Adrenal gland (tissue), 12 donors: ENCODE results near the gene PORCN. TPM values are rescaled to one million over a fixed set of nuclear protein-coding genes. Genes with fewer than 3 reads are reported as not detected.
A peak's percentile ranks its signal among the peaks of the same experiment; 100 is the strongest.
"Not testable (repeated sequence)": the region's sequence is repeated elsewhere in the genome, so short reads cannot be mapped to it uniquely, and the experiment has no call there.

ENCODE experiments used
- DNase-seq, 7 donors: peaks; one replicate each; pipeline ENCODE4 v3.0.0-alpha.2; 2019 to 2020
- H3K27ac ChIP-seq, 5 donors: fragments of 200-600 bp; sonication (generic) in 4 of 5; 1 replicate in 3 of 5; 2 replicates in 2 of 5; pipeline versions ENCODE4 v1.5.1 to v1.8.0; 2016 to 2020; ENCODE audit warnings: mild to moderate bottlenecking in 1 of 5
- H3K27me3 ChIP-seq: fragments of 200-600 bp; 2 replicates; pipeline ENCODE4 v1.8.0; 2021
- H3K36me3 ChIP-seq, 2 donors: fragments of 200-600 bp; replicated peaks in 1 of 2; 1 replicate in 1 of 2; 2 replicates in 1 of 2; pipeline versions ENCODE4 v1.5.1 to v1.8.0; 2018 to 2022
- H3K4me1 ChIP-seq, 2 donors: fragments of 200-600 bp; replicated peaks in 1 of 2; 1 replicate in 1 of 2; 2 replicates in 1 of 2; pipeline versions ENCODE4 v1.5.1 to v1.8.0; 2018 to 2021
- H3K4me3 ChIP-seq, 4 donors: fragments of 200-600 bp; sonication (generic) in 3 of 4; one replicate each; pipeline ENCODE4 v1.5.1; 2016 to 2018
- H3K9me3 ChIP-seq, 3 donors: fragments of 200-600 bp; sonication (generic) in 1 of 3; replicated peaks in 1 of 3; 1 replicate in 2 of 3; 2 replicates in 1 of 3; pipeline versions ENCODE4 v1.5.1 to v1.8.0; 2016 to 2021
- POLR2A ChIP-seq, 2 donors: fragments of 450-650 bp; IDR thresholded peaks; one replicate each; pipeline ENCODE4 v1.6.1; 2017; ENCODE audit warnings: antibody characterized with exemption in 2 of 2, mild to moderate bottlenecking in 2 of 2, moderate library complexity in 1 of 2
- WGBS, 4 donors: extraction: QIAGEN DNeasy Blood & Tissue Kit in 2 of 4; methylation state at CpG; one replicate each; pipeline versions ENCODE4 v1.1.5 to v1.1.7; 2013 to 2017; 5-methylcytosine and 5-hydroxymethylcytosine counted together
- intact Hi-C, 2 donors: fragments of 100-400 bp; cut with DNase I; formaldehyde crosslinking; loops; one replicate each; pipeline versions ENCODE4 v1.14.1 to v1.15.0; 2022 to 2023
- polyA plus RNA-seq, 3 donors: library from polyadenylated mRNA; stranded (reverse); fragments of 200-250 nt in 2 of 3; fragments of 350-450 nt in 1 of 3; fragmentation: Illumina TruSeq in 1 of 3; extraction: RNeasy Lipid Tissue Mini Kit (QIAGEN cat#74804) in 1 of 3; gene quantifications; one replicate each; pipeline ENCODE4 v1.2.3, GENCODE V29; 2013 to 2014
- total RNA-seq, 9 donors: library from RNA; depleted of rRNA in 4 of 9; stranded (reverse); fragments of >200 nt in 4 of 9; fragments of 120-200 nt in 1 of 9; fragmentation: NEBNext Ultra II Directional in 1 of 9; extraction: Animal tissue kit (Norgen Biotek cat#: 25700) in 1 of 9; gene quantifications; one replicate each; pipeline versions ENCODE4 v1.1.0 to v1.2.4, GENCODE V29; 2013 to 2023
- TF ChIP-seq, protein P1 (sequence below), 6 experiments: fragments of 450-650 bp in 4 of 6; fragments of 200-600 bp in 2 of 6; sonication (generic) in 1 of 6; IDR thresholded peaks; 1 replicate in 5 of 6; 2 replicates in 1 of 6; pipeline versions ENCODE4 v1.5.1 to v1.8.0; 2016 to 2021; ENCODE audit warnings: antibody characterized with exemption in 6 of 6, mild to moderate bottlenecking in 2 of 6, moderate library complexity in 1 of 6
- donor health status: healthy with polysubstance abuse.
- donor health status: Bipolar disorder and iron deficiency.
- donor health status: DM: yes; HTN: yes; CAD: no.
- donor health status: DM: no; HTN: no; CAD: no.
- donor health status: DM: no; HTN: no; CAD: no.
- donor health status: DM: yes; HTN: yes; CAD: no.

PORCN gene
- total and polyA plus RNA-seq, 12 donors: 9.5 to 290 (median 86.3) TPM

DNA sequence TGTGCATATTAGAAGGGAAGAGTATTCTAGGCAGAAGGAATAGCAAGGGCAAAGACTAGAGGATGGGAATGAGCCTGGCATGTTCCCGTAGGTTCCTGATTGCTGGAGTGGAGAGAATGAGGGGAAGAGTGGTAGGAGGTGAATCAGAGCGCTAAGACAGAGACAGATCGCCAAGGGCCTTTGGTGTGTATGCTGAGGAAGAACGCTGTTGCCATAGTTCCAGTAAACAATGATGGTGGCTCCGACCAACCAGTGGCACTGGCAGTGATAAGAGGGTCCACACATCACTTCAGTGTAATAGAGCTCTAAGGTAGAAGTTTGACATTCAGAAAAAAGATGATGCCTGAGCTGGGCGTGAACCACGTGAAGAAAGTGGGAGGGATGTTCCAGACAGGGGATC is 31.7 kb downstream of the PORCN start:
- no peaks in the 10 kb centered on the region for H3K9me3 ChIP-seq
- H3K4me1 ChIP-seq: peaks cover 0 to 5% of the 10 kb centered on the region in 2 donors
- no peaks in the 10 kb centered on the region for H3K27me3 ChIP-seq
- H3K4me3 ChIP-seq: peak overlapping the region in 1 of 4 donors; percentile 58
- peaks cover 0 to 4% of the 10 kb centered on the region in 2 donors for H3K36me3 ChIP-seq
- H3K27ac ChIP-seq: peak overlapping the region in 2 of 5 donors; percentile 89 to 92
- intact Hi-C loops: no loop called here
- WGBS, 4 donors: 79 to 93% (median 87%) methylated on average over 7 of the region's 7 CpGs
- TF ChIP-seq POLR2A (IDR thresholded peaks at IDR 0.05): no peak
- TF ChIP-seq, protein P1, sequence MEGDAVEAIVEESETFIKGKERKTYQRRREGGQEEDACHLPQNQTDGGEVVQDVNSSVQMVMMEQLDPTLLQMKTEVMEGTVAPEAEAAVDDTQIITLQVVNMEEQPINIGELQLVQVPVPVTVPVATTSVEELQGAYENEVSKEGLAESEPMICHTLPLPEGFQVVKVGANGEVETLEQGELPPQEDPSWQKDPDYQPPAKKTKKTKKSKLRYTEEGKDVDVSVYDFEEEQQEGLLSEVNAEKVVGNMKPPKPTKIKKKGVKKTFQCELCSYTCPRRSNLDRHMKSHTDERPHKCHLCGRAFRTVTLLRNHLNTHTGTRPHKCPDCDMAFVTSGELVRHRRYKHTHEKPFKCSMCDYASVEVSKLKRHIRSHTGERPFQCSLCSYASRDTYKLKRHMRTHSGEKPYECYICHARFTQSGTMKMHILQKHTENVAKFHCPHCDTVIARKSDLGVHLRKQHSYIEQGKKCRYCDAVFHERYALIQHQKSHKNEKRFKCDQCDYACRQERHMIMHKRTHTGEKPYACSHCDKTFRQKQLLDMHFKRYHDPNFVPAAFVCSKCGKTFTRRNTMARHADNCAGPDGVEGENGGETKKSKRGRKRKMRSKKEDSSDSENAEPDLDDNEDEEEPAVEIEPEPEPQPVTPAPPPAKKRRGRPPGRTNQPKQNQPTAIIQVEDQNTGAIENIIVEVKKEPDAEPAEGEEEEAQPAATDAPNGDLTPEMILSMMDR (IDR thresholded peaks at IDR 0.05): no peak
- no peak for DNase-seq

GRCh38 chrX:48541140-48541814 is 32.5 kb downstream of the PORCN start:
- H3K4me3 ChIP-seq: no peak overlapping the region
- no peak for DNase-seq
- peaks cover 0 to 4% of the 10 kb centered on the region in 2 donors for H3K36me3 ChIP-seq
- H3K27ac ChIP-seq: peak overlapping the region in 1 of 5 donors; percentile 89
- H3K4me1 ChIP-seq: peaks cover 0 to 5% of the 10 kb centered on the region in 2 donors
- no peaks in the 10 kb centered on the region for H3K9me3 ChIP-seq
- intact Hi-C loops: no loop called here
- H3K27me3 ChIP-seq: no peaks in the 10 kb centered on the region
- TF ChIP-seq, protein P1 (IDR thresholded peaks at IDR 0.05): no peak
- no peak for TF ChIP-seq POLR2A (IDR thresholded peaks at IDR 0.05)
- 82 to 85% (median 84%) methylated on average over 5 to 10 of the region's 10 CpGs for WGBS, 4 donors

DNA sequence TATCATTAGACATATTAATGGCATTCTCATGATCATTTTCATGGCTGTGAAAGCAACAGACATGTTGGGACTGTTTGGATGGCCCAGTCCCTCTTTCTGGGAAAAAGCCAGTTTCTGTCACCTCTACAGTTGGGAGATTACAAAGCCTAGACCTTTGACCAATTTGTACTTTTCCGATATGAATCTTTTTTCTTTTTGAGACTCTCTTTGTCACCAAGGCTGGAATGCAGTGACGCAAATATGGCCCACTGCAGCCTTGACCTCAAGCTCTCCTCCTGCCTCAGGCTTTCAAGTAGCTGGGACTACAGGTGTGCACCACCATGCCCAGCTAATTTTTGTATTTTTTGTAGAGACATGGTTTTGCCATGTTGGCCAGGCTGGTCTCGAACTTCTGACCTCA is 40.1 kb downstream of the PORCN start:
- H3K27me3 ChIP-seq: no peaks in the 10 kb centered on the region
- peak in 6 of 7 donors; percentile 42 to 78 (median 60) for DNase-seq
- no peaks in the 10 kb centered on the region for H3K9me3 ChIP-seq
- intact Hi-C loops: no loop called here
- H3K4me1 ChIP-seq: peaks cover 0 to 6% of the 10 kb centered on the region in 2 donors
- no peak overlapping the region for H3K4me3 ChIP-seq
- peaks cover 0 to 4% of the 10 kb centered on the region in 2 donors for H3K36me3 ChIP-seq
- WGBS, 4 donors: 41 to 65% (median 59%) methylated on average over 3 of the region's 3 CpGs
- peak overlapping the region in 1 of 5 donors; percentile 63 for H3K27ac ChIP-seq
- TF ChIP-seq, protein P1 (IDR thresholded peaks at IDR 0.05): no peak
- no peak for TF ChIP-seq POLR2A (IDR thresholded peaks at IDR 0.05)

GRCh38 chrX:48555731-48556325 is 47.0 kb downstream of the PORCN start:
- H3K36me3 ChIP-seq: peaks cover 0 to 20% of the 10 kb centered on the region in 2 donors
- peak overlapping the region in 3 of 5 donors; percentile 17 to 58 (median 43) for H3K27ac ChIP-seq
- H3K27me3 ChIP-seq, intact Hi-C loops, H3K9me3 ChIP-seq, H3K4me3 ChIP-seq, H3K4me1 ChIP-seq: not testable (repeated sequence)
- 33 to 64% (median 45%) methylated on average over 3 to 9 of the region's 9 CpGs for WGBS, 4 donors
- DNase-seq: peak in 1 of 7 donors; percentile 35
